SK-N-SH treated with all-trans-retinoic acid at 6 μM for 48 hours (cell line): Measurements from ENCODE around the gene SRGAP1.
A peak's percentile ranks its signal among the peaks of the same experiment; 100 is the strongest.

ENCODE experiments used
- ATAC-seq: fragments of 200-7000 bp; cut with Tn5 transposase; 3 replicates; pipeline ENCODE4 v1.9.1; 2020; ENCODE audit warnings: mild to moderate bottlenecking, moderate library complexity
- ARNTL ChIP-seq: fragments of 450-650 bp; formaldehyde crosslinking; IDR thresholded peaks from 2 replicates; pipeline ENCODE4 v1.5.0; 2020; ENCODE audit warnings: low read depth, mild to moderate bottlenecking, moderate library complexity, borderline replicate concordance
- BACH2 ChIP-seq: fragments of 250-450 bp; sonication (Bioruptor Pico); IDR thresholded peaks from 2 replicates; pipeline ENCODE4 v1.9.0; 2021; ENCODE audit warnings: mild to moderate bottlenecking, borderline replicate concordance
- CSDC2 ChIP-seq: fragments of 250-450 bp; sonication (Bioruptor Pico); IDR thresholded peaks from 2 replicates; pipeline ENCODE4 v1.5.0; 2020; ENCODE audit warnings: mild to moderate bottlenecking, moderate library complexity
- ESRRG ChIP-seq: fragments of 250-450 bp; sonication (Bioruptor Pico); IDR thresholded peaks from 2 replicates; pipeline ENCODE4 v1.6.1; 2021; ENCODE audit warnings: mild to moderate bottlenecking
- GLIS3 ChIP-seq: fragments of 250-450 bp; sonication (Bioruptor Pico); IDR thresholded peaks from 2 replicates; pipeline ENCODE4 v1.5.0; 2020; ENCODE audit warnings: mild to moderate bottlenecking, moderate library complexity
- ISL1 ChIP-seq: fragments of 250-450 bp; sonication (Bioruptor Pico); IDR thresholded peaks from 2 replicates; pipeline ENCODE4 v2.1.2; 2022; ENCODE audit warnings: mild to moderate bottlenecking, moderate library complexity
- OSR1 ChIP-seq: fragments of 250-450 bp; sonication (Bioruptor Pico); IDR thresholded peaks from 2 replicates; pipeline ENCODE4 v1.8.0; 2022; ENCODE audit warnings: moderate library complexity, mild to moderate bottlenecking, inconsistent platforms
- PPARA ChIP-seq: fragments of 250-450 bp; sonication (Bioruptor Pico); IDR thresholded peaks from 2 replicates; pipeline ENCODE4 v1.5.0; 2020; ENCODE audit warnings: mild to moderate bottlenecking, borderline replicate concordance
- RARB ChIP-seq: fragments of 250-450 bp; sonication (Bioruptor Pico); IDR thresholded peaks from 2 replicates; pipeline ENCODE4 v1.8.0; 2021; ENCODE audit warnings: mild to moderate bottlenecking, moderate library complexity
- SNAI2 ChIP-seq: fragments of 250-450 bp; sonication (Bioruptor Pico); IDR thresholded peaks from 2 replicates; pipeline ENCODE4 v1.5.0; 2020; ENCODE audit warnings: mild to moderate bottlenecking, moderate library complexity
- TCF4 ChIP-seq: fragments of 250-450 bp; sonication (Bioruptor Pico); IDR thresholded peaks from 2 replicates; pipeline ENCODE4 v1.8.0; 2021; ENCODE audit warnings: mild to moderate bottlenecking, moderate library complexity, borderline replicate concordance
- TOX ChIP-seq: fragments of 250-450 bp; sonication (Bioruptor Pico); IDR thresholded peaks from 2 replicates; pipeline ENCODE4 v1.8.0; 2021; ENCODE audit warnings: mild to moderate bottlenecking, moderate library complexity, borderline replicate concordance
- ZFP3 ChIP-seq: fragments of 250-450 bp; sonication (Bioruptor Pico); IDR thresholded peaks from 2 replicates; pipeline ENCODE4 v1.5.0; 2020; ENCODE audit warnings: mild to moderate bottlenecking, moderate library complexity
- ZFP30 ChIP-seq: fragments of 450-650 bp; formaldehyde crosslinking; IDR thresholded peaks from 2 replicates; pipeline ENCODE4 v1.5.0; 2022; ENCODE audit warnings: mild to moderate bottlenecking, moderate library complexity
- ZNF70 ChIP-seq: fragments of 450-650 bp; formaldehyde crosslinking; IDR thresholded peaks from 2 replicates; pipeline ENCODE4 v1.5.0; 2020; ENCODE audit warnings: mild to moderate bottlenecking, moderate library complexity
- ZNF8 ChIP-seq: fragments of 450-650 bp; formaldehyde crosslinking; IDR thresholded peaks from 2 replicates; pipeline ENCODE4 v1.5.0; 2020; ENCODE audit warnings: mild to moderate bottlenecking, moderate library complexity
- TF ChIP-seq, protein P1 (sequence below): fragments of 250-450 bp; sonication (Bioruptor Pico); IDR thresholded peaks from 2 replicates; pipeline ENCODE4 v1.5.1; 2021; ENCODE audit warnings: mild to moderate bottlenecking, moderate library complexity
- TF ChIP-seq, protein P2 (sequence below): fragments of 250-450 bp; sonication (Bioruptor Pico); IDR thresholded peaks from 2 replicates; pipeline ENCODE4 v1.5.1; 2020; ENCODE audit warnings: low read depth, mild to moderate bottlenecking, moderate library complexity
- TF ChIP-seq, protein P3 (sequence below): fragments of 250-450 bp; sonication (Bioruptor Pico); IDR thresholded peaks from 2 replicates; pipeline ENCODE4 v1.8.0; 2021; ENCODE audit warnings: low read depth, mild to moderate bottlenecking, moderate library complexity, borderline replicate concordance
- TF ChIP-seq, protein P4 (sequence below): fragments of 250-450 bp; sonication (Bioruptor Pico); IDR thresholded peaks from 2 replicates; pipeline ENCODE4 v1.8.0; 2020; ENCODE audit warnings: mild to moderate bottlenecking, moderate library complexity, borderline replicate concordance
- TF ChIP-seq, protein P5 (sequence below): fragments of 250-450 bp; sonication (Bioruptor Pico); IDR thresholded peaks from 2 replicates; pipeline ENCODE4 v1.5.0; 2020; ENCODE audit warnings: mild to moderate bottlenecking, moderate library complexity

The SRGAP1 gene

DNA sequence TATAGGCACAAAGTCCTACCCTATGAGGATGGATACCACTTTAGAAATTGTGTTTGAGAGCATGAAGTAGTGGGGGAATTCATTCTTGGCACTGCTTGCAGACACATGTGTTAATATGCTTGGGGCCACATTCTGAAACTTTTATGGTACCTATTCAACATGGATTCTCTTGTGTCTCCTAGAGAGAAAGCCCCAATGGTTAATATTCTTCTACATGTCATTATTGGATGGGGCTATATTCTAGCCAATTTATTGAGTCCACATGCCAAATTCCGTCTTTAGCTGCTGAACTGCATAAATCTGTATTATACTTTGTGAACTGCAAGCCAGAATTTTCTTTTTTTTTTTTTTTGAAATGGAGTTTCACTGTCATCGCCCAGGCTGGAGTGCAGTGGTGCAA lies 237.6 kb downstream of the SRGAP1 start:
- ATAC-seq = no peak
- TF ChIP-seq ZNF70 (CRISPR knock-in tag) = no peak
- TF ChIP-seq GLIS3 = no peak
- no peak for TF ChIP-seq ZFP3 (CRISPR knock-in tag)
- TF ChIP-seq ISL1 (CRISPR knock-in tag) = no peak
- no peak for TF ChIP-seq ESRRG (CRISPR knock-in tag)
- TF ChIP-seq, all 23 proteins: peak for 0

DNA sequence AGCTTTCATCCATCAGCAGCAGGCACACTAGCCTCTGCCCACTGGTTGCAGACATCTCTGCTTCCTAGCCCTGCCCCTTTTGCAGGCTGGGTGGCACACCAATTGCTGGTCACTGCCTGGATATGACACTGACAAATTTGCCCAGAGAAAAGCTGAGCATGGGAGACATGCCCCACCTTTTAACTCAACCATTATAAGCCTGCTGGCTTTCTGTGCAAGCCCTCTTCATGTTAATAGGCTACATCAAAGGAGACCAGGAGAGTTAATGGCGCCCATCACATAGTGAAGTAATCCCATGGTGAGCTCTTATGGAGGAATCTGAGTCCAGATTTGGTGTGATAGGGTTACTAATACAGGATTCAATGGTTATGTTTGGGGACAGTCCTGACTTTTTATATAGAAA lies 238.4 kb downstream of the SRGAP1 start:
- TF ChIP-seq ESRRG (CRISPR knock-in tag) = no peak
- TF ChIP-seq TCF4 (CRISPR knock-in tag) = no peak
- TF ChIP-seq OSR1 (CRISPR knock-in tag) = no peak
- TF ChIP-seq, protein P1, sequence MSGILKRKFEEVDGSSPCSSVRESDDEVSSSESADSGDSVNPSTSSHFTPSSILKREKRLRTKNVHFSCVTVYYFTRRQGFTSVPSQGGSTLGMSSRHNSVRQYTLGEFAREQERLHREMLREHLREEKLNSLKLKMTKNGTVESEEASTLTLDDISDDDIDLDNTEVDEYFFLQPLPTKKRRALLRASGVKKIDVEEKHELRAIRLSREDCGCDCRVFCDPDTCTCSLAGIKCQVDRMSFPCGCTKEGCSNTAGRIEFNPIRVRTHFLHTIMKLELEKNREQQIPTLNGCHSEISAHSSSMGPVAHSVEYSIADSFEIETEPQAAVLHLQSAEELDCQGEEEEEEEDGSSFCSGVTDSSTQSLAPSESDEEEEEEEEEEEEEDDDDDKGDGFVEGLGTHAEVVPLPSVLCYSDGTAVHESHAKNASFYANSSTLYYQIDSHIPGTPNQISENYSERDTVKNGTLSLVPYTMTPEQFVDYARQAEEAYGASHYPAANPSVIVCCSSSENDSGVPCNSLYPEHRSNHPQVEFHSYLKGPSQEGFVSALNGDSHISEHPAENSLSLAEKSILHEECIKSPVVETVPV = no peak
- no peak for TF ChIP-seq GLIS3
- ATAC-seq = peak; percentile 80

DNA sequence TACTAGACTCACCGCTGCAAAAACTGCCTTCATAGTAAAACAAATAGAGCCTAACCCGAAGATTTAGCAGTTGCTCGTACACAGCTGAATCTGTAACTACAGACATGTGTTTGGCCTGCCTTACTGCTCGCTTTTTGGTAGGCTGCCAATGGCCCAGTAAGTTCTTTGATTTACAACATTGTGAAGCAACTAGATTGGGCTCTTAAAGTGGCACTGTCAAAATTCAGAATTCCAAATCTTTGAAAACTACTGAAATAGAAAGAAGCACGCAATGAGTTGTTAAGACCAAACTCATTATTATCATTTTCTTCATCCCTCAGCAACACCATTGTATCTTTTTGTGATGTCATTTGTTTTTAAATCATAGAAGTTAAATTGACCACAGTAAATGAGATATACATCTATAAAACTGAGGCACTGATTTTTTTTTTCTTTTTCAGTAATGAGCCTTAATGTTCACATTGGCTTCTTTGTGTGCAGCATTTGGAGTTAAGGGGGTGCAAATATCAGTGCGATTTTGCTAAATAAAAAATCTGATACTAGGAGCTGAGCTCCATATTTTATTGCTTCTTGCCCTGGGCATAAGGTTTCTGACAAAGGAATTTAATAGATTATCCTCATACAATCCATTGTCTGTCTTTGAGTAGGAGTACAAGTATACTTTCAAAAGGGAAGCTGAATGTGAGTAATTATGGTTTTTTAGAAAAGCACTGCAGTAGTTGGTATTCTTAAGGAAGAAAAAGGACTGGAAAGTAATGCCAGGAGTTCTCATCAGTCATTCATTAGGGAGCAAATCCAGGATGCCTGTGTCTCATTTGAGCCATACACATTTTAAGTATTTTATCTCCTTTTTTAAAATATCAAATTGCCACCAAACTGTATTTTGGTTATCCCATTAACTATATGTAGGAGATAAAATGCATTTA lies 239.0 kb downstream of the SRGAP1 start:
- peak; percentile 93 for ATAC-seq

More for the DNA sequence above, 239.0 kb downstream of the SRGAP1 start:
- TF ChIP-seq, protein P2, sequence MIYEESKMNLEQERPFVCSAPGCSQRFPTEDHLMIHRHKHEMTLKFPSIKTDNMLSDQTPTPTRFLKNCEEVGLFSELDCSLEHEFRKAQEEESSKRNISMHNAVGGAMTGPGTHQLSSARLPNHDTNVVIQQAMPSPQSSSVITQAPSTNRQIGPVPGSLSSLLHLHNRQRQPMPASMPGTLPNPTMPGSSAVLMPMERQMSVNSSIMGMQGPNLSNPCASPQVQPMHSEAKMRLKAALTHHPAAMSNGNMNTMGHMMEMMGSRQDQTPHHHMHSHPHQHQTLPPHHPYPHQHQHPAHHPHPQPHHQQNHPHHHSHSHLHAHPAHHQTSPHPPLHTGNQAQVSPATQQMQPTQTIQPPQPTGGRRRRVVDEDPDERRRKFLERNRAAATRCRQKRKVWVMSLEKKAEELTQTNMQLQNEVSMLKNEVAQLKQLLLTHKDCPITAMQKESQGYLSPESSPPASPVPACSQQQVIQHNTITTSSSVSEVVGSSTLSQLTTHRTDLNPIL (CRISPR knock-in tag) = no peak
- TF ChIP-seq ISL1 (CRISPR knock-in tag) (peak; percentile 44; the same call in 1 of the 2 replicates), ARNTL (CRISPR knock-in tag) (no peak), OSR1 (CRISPR knock-in tag) (no peak), PPARA (CRISPR knock-in tag) (no peak), TOX (CRISPR knock-in tag) (no peak), ZNF8 (no peak), ZNF70 (CRISPR knock-in tag) (no peak), TCF4 (CRISPR knock-in tag) (peak; percentile 50), CSDC2 (CRISPR knock-in tag) (no peak), GLIS3 (no peak), SNAI2 (CRISPR knock-in tag) (no peak), RARB (CRISPR knock-in tag) (no peak), ZFP30 (CRISPR knock-in tag) (no peak), BACH2 (CRISPR knock-in tag) (no peak)
- TF ChIP-seq, protein P3, sequence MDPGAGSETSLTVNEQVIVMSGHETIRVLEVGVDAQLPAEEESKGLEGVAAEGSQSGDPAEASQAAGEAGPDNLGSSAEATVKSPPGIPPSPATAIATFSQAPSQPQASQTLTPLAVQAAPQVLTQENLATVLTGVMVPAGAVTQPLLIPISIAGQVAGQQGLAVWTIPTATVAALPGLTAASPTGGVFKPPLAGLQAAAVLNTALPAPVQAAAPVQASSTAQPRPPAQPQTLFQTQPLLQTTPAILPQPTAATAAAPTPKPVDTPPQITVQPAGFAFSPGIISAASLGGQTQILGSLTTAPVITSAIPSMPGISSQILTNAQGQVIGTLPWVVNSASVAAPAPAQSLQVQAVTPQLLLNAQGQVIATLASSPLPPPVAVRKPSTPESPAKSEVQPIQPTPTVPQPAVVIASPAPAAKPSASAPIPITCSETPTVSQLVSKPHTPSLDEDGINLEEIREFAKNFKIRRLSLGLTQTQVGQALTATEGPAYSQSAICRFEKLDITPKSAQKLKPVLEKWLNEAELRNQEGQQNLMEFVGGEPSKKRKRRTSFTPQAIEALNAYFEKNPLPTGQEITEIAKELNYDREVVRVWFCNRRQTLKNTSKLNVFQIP (CRISPR knock-in tag) = no peak
- TF ChIP-seq, protein P4, sequence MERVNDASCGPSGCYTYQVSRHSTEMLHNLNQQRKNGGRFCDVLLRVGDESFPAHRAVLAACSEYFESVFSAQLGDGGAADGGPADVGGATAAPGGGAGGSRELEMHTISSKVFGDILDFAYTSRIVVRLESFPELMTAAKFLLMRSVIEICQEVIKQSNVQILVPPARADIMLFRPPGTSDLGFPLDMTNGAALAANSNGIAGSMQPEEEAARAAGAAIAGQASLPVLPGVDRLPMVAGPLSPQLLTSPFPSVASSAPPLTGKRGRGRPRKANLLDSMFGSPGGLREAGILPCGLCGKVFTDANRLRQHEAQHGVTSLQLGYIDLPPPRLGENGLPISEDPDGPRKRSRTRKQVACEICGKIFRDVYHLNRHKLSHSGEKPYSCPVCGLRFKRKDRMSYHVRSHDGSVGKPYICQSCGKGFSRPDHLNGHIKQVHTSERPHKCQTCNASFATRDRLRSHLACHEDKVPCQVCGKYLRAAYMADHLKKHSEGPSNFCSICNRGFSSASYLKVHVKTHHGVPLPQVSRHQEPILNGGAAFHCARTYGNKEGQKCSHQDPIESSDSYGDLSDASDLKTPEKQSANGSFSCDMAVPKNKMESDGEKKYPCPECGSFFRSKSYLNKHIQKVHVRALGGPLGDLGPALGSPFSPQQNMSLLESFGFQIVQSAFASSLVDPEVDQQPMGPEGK (CRISPR knock-in tag) = no peak
- TF ChIP-seq, protein P5, sequence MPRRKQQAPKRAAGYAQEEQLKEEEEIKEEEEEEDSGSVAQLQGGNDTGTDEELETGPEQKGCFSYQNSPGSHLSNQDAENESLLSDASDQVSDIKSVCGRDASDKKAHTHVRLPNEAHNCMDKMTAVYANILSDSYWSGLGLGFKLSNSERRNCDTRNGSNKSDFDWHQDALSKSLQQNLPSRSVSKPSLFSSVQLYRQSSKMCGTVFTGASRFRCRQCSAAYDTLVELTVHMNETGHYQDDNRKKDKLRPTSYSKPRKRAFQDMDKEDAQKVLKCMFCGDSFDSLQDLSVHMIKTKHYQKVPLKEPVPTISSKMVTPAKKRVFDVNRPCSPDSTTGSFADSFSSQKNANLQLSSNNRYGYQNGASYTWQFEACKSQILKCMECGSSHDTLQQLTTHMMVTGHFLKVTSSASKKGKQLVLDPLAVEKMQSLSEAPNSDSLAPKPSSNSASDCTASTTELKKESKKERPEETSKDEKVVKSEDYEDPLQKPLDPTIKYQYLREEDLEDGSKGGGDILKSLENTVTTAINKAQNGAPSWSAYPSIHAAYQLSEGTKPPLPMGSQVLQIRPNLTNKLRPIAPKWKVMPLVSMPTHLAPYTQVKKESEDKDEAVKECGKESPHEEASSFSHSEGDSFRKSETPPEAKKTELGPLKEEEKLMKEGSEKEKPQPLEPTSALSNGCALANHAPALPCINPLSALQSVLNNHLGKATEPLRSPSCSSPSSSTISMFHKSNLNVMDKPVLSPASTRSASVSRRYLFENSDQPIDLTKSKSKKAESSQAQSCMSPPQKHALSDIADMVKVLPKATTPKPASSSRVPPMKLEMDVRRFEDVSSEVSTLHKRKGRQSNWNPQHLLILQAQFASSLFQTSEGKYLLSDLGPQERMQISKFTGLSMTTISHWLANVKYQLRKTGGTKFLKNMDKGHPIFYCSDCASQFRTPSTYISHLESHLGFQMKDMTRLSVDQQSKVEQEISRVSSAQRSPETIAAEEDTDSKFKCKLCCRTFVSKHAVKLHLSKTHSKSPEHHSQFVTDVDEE = no peak
